Measurements from ENCODE around the gene ACCSL.

ACCSL gene

DNA sequence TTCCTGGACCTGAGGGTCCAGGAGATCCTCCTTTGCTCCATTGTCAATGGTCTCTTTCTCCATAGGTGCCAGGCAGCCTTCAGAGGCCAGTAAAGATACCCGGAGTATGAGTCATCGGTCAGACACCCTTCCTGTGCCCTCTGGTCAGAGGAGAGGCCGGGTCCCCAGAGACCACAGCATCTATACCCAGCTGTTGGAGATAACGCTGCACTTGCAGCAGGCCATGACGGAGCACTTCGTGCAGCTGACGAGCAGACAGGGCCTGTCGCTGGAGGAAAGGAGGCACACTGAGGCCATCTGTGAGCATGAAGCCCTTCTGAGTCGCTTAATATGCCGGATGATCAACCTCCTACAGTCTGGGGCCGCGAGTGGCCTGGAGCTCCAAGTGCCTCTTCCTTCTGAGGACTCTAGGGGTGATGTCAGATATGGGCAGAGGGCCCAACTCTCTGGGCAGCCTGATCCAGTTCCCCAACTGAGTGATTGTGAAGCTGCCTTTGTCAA is at the start of gene ACCSL:
ACCSL (plus strand) TSS at position 51 of the 501 bp plus-strand sequence; CDS start at position 107, 56 bp downstream.
- no peak for DNase-seq (ENCODE audit: low read depth)

DNA sequence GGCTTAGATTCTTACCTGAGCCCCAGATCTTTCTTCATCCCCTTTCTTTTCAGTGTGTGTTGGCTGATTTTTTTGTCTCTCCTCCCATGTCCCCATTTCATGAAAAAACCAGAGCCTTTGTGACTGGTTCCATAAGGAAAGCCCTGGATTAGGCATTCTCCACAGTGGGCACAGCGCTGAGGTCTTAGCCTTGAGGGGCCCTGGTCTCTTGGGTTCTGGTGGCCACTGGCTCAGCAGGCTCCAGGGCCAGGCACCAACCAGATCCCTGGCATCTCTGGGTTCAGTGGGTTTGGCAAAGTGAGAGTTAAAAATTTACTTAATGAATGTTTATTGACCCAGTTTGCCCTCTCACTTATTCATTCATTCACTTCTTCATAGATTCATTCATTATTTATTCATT is 49.5 kb upstream of the ACCSL start:
- DNase-seq (ENCODE audit: low read depth) = no peak

DNA sequence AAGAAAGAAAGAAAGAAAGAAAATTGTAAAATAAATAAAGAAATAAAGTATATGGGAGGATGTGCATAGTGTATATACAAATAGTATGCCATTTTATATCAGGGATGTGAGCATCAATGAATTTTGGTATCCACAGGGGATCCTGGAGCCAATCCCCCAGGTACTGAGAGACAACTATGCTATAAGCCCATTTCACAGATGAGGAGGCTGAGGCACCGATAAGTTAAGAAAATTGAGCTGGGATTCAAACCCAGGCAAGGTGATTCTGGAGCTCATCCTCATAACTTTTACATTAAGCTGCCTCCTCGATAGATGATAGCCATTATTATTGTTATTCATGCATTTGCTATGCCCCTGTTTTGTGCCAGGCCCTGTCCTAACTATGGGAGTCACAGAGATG is 47.0 kb upstream of the ACCSL start:
- no peak for DNase-seq (ENCODE audit: low read depth)

DNA sequence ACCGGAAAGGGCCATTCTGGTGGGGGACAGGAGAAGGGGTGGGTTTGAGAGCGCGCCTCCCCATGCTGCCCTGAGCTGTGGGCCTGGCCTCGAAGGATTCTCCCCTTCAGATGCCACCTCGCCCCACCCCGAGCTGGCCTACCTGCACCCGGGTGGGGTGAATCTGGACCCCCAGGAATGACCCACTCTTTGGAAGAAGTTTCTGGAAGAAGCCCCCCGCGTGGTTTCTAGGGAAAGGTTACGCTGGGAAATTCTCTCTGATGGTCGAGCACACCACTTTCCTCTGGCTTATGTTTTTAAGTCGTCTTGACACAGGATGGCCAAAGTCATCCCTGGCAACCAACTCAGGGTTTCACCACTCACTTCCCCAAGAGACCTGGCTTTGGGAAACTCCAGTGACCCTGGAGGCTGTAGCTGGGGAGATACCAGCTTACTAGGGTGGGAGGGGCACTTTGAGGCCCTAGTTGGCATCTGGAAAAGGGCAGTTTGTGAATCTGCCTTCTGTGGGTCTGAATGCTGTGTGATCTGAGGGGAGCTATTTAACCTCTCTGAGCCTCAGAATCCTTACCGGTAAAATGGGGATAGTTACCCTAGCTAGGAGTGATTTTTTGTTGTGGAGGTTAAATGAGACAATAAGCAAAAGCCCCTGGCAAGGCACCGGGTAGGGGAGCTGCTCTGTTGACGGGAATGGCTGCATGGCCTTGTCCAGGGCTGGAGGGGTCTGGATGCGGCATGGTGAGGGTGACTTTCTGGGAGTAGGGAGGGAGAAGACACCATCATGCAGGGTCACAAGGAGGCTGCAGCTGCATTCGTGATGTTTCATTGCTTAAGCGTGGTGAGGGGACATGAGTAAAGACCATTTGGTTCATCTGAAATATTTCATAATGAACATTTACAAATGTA is 45.3 kb upstream of the ACCSL start:
- no peak for DNase-seq (ENCODE audit: low read depth)

DNA sequence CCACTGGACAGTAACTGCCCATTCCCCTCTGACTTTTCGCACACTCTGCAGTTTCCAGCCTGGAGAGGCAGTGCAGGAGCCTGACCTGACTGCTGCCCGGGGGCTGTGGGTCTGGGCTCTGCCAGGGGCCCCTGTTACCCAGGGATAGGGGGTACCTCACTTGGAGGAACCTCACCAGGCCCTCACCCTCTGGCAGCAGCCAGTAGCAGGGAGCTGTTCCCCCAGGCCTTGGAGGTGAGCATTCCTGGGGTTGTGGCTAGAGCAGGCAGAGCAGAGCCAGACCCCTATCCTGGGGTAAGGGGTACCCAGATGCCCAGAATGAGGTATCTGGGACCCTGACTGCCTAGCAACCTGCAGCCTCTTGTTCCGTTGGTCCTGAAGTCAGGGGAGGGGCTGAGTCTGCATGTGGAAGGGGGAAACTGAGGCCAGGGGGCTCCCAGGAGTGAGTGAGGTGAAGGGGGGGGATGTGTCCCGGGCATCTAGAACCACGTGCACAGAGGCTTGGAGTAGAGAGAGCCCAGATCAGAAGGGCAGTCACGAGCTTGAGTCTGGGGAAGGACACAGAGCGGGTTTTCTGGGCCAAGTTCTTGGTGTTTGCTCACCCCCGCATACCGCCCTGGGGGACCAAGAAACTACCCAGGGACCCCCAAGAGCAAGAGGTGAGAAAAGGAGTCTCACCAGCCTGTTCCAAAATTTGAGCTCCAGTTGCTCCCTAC is 43.9 kb upstream of the ACCSL start:
- no peak for DNase-seq (ENCODE audit: low read depth)

DNA sequence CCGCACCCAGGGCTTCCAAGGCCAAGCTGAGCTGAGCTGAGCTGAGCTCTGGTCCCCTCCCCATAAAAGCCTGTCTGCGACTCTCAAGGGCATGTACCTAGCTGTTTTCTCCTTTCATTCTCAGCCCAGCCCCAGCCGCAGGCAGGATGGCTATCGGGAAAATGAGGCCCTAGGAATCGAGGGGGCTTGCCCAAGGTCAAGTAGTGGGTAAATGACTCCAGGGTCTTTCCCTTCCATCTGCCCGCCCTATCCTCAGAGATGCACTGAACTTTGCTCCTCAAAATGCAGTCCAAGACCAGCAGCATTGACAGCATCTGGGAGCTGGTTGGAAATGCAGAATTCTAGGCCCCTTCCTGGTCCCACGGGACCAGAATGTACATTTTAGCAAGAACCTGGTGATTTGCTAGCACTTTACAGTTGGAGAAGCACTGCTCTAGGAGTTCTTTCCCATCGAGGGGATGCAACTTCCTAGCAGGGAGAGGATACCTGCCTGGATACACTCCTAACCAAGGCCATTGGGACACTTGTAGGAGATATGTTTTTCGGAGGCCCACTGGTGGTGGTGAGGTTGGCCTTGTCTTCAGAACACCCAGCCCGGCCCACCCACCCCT is 43.2 kb upstream of the ACCSL start:
- DNase-seq (ENCODE audit: low read depth) = no peak

DNA sequence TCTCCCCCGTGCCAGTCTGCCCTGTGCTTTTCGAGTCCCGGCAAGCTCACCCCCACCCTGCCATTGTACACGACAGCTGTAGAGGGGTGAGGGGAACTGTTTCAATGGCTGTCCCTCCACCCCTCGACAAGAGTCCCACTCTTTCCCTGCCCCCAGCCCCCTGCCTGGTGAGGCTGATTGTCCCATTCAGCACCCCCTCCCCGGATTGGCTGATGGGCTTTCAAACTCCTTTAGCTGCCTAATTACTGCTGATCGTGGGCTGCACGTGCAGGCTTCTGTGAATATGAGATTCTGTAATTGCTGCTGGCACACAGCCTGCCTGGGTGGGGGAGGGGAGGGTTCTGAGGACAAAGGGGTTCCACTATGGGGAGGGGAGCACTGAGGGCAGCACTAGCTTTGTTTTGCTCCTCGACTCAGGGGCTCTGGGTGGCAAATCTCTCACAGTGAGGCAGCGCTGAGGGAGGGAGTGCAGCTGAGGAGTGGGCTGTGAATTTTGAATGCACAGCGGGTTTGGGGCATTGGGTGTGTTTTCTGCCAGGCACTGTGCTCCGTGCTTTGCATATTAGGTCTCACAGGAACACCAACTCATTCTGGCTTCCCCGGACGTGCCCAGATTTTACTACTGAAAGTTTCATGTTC is 42.6 kb upstream of the ACCSL start:
- DNase-seq (ENCODE audit: low read depth) = no peak

DNA sequence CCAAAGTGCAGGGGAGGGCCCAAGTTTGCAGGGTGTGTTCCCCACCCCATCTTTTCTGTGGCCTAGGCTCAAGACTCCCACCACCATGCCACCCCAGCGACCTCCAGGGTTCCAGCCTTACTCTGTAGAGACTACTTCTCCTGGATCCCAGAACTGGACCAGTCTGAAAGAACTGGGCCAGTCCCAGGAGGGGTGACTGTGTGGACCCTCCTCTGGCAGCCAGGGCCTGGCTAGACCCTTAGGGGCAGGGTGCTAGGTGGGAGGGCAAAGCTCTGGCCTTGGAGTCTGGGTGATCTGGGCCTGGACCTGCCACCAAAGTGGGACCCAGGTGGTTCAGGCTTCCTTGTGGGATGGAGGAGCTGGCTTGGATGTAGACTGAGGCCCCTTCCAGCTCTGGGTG is 41.8 kb upstream of the ACCSL start:
- DNase-seq (ENCODE audit: low read depth) = no peak

DNA sequence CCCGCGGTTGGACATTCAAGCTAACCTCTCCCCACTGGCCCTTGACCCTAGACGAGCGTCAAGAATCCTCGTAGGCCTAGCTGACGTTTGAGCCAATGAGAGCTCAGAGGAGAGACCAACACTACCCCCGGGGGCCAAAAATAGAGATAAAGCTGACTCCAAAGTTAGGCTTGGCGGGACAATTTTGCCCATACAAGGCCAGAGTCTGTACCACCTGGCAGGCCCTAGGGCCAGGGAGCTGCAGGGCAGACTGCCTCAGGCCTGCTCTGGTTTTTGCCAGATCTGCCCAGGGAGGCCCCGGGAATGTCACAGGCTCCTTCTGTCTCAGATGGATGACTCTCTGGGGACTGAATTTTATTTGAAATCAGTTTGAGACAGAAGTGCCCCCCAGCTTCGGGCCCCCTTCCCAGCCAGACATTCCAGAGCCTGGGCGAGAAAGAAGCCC is 40.8 kb upstream of the ACCSL start:
- no peak for DNase-seq (ENCODE audit: low read depth)

DNA sequence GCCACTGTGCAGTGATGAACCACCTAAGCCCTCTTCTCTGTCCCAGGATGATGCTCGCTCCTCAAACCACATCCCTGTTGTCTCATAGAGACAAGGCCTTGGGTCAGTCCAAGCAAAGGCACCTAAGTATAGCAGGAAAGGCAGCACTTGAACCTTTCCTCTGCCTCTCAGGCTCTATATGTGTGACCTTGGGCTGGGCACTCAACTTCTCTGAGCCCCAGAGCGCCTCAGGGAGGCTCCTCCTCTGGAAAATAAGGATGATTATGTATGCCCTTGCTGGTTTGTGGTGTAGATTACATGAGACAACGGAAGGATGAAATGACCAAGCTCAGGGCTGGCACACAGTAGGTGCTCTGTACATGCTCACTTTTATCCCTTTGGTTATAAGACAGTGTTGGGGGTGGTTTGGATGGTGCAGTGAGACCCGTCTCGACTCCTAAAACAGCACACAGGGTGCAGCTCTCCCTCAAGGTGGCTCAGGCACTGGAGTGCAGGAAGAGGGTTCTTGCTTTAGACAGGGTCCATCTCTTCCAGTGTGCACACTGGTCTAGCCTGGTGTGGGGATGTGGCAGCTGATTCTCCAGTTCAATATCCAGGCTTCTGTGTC is 40.2 kb upstream of the ACCSL start:
- DNase-seq (ENCODE audit: low read depth) = no peak

DNA sequence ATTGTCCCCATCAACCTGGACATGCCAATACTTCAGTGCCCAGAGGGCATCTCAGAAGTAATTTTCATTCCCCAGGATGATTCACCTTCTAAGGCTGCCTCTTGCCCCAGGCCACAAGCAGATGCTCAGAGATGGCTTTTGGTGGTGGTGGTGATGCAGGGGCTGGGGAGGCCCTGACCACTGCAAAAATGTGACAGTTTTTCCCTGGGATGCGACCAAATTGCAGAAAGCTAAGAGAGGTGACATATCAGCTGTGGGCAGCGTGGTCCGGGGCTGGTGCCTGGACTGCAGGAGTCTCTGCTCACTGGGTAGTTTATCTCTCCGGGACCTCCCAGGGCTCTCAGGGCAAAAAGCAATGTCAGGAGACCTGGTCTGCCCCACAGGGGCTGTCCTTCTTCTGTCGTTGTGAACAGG is 39.7 kb upstream of the ACCSL start:
- no peak for DNase-seq (ENCODE audit: low read depth)

DNA sequence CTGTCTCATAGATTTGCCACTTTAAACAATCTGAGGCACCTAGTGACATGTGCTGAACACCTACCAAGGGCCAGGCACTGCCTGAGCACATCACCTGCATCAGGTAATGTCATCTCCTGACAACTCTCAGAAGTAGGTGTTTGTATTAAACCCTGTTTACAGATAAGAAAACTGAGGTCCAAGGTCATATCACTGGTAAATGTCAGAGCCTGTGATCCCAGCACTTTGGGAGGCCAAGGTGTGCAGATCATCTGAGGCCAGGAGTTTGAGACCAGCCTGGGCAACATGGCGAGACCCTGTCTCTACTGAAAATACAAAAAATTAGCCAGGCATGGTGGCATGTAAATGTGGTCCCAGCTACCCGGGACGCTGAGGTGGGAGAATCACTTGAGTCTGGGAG is 39.1 kb upstream of the ACCSL start:
- no peak for DNase-seq (ENCODE audit: low read depth)

DNA sequence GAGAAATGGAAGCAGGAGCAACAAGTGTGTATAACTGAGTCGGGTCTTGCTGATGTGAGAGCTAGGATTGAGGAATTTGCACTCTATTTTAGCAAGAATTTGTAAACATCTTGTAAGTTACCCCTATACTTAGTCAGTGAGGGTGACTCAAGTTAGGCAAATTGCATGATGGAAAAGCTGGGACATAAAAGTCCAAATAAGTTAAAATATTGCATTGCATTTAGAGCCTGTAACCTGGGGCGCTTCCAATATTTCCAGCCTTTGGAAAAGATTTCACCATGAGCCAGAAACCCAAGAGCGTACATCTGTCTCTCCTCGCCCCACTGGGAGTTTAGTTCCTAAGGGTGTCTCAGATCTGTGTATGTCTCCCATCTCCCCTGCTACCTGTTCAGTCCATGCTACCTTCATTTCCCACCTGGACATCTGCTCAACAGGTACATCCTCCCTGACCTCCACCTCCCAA is 37.0 kb upstream of the ACCSL start:
- DNase-seq (ENCODE audit: low read depth) = no peak

DNA sequence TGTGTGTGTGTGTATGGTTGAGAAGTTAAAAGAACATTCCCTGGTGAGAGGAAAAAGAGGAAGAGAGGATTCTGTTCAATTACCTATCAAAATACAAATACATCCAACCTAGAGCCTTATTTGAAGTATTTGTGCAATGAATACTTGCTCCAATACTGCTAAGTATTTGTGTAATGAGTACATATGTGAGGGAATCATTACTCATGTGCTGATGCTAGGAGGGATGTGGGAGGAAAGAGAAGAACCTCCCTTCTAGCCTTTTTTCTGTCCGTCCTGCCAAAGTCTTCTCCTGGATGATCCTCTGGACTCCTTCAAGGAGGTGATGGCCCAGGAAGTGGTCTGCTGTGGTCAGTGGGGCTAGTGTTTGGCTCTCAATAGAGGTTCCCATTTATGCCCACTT is 36.0 kb upstream of the ACCSL start:
- peak; percentile 26 for DNase-seq (ENCODE audit: low read depth)

DNA sequence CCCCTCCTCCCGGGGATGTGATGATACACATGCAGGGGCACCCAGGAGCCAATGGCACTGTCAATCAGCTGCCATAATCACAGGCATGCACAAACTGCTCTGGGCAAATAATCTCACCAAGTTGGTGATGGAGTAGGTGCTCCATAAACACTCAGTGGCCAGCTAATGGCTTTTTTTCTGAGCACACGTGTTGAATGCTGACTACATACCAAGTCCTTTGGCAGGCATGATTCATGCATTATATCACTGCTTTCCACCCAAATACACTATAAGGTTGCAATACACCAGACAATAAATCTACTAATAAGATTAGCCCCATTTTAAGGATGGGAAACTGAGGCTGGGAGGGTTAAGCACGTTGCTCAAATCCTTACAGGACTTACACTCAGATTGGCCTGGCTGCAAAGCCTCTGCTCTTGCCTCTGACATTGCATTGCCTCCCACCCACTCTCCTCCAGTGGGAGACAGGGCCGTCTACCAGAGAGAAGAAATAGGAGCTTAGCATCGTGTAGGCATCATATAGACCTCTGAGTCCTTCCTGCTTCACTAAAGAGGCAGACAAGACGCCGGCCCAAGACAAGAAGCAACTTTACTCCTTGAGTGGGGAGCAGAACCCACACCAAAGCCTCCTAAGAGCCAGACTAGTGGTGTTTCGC is 32.7 kb upstream of the ACCSL start:
- peak; percentile 10 for DNase-seq (ENCODE audit: low read depth)

DNA sequence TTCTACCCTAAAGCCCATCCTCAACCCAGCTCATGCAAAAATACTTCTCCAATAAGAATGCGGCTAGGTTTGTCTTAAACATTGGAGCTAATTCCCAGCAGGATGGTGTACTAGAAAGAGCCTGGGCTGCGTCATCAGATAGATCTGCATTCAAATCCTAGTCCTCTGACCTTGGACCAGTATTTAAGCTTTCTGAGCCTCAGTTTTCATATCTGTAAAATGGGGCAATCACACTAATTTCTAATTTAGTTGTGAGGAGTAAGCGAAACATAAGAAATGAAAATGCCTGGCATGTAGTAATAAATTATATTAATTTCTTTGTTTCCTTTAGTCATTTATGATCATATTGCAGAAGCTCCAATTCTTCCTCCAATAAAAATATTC is 32.2 kb upstream of the ACCSL start:
- DNase-seq (ENCODE audit: low read depth) = no peak

DNA sequence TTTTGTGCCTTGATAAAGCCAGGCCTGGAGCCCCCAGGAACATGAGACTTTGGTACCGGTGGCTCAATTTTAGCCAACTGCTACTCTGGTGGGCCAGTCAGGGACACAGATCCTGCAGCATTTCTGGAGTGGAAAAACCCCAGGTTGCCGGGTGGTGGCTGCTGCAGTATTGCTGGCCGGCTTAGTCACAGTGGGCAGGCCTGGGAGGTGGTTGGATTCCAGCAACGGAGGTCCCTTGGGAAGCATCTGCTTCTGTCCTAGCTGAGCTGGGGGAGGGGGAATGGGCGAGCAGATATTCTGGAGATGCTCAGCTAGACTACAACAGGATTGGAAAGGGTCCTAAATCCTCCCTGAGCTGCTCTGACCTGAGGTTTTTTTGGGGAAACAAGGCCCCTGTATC is 31.6 kb upstream of the ACCSL start:
- DNase-seq (ENCODE audit: low read depth) = peak; percentile 38

DNA sequence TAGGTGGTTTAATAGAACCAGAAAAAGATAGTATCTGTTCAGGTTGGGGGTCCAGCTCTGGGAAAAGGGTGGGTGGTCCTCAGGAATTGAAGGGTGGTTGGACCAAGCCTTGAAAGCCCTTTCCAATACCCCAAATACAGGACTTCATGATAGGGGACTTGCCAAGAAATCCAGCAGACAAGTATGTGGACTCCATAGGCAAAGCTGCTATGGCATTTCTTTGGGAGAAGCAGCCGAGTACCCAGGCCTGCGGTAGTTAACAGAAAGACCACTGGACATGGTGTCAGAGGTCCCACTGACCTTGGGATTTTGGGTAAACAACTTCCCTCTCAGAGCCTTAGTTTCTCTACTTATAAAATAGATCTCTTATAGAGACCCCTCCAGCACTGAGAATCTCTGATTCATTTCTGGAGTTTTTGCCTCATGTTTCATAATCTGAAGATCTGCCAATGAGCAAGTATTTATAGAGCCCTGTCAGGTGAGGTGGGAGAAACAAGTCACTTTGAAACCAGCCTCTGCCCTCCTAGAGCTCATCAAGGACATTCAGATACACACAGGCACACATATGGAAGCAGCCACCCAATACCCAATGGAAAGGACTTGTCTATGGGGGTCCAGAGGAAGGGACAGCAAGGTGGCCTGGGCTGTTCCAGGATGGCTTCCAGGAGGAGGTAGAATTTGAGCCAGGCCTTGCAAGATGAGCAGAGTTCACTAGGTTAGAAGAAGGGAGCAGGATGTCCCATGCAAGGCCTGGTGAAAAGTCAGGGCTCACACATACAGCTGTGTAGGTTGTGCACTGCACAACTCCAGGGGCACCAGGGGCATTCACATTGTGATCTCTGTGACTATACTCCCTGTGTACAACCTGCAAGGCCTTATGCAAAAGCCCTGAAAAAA is 31.0 kb upstream of the ACCSL start:
- DNase-seq (ENCODE audit: low read depth) = no peak

DNA sequence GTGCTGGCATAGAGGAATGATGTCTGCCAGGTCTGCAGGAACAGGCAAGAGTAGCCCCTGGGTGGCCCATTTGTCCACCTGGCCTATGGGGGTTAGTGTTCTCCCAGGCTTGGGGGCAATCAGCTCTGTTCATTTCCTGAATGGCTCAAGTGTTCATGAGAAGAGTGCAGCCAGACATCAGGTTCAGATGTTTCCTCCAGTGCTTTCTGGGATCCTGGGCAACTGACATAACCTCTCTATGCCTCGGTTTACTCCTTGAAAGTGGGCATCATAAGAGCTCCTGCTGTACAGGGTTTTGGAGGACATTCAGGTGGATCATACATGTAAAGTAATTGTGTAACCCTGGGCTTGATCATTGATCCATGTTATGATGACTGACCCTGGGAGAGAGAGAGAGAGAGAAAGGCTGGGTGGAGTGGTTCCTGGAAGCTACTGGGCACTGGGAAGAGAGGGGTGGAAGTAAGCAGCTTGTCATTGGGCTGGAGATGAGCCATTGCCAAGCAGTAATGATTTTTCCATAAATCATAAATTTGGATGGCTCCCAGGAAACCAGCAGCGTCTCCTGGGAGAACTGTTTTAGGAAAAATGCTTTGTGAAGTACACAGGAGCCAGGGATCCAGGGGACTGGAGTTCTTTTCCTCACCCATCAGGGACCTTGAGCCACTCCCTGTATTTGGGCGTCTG is 30.2 kb upstream of the ACCSL start:
- no peak for DNase-seq (ENCODE audit: low read depth)

DNA sequence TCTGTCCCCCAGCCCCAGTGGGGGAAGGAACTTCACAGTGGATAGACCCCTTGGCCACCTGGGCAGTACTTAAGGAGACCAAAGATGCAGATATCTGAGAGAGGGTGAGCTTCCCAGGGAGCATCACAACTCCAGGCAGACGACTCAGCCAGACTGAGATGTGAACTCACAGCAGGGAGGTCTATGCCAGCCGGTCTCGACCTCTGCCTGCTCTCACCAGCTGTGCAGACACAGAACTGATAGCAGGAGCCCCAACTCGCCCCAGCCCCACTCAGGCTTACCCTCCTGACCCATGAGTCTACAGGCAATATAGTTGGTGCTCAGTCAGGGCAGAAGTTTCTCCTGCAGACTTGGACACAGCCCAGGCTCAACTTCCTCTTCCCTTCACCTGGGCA is 29.7 kb upstream of the ACCSL start:
- DNase-seq (ENCODE audit: low read depth) = no peak

Data from iris pigment epithelial cell (primary cell).